GM18502 (cell line): ENCODE measurements around the gene MOV10L1.
"Not testable (repeated sequence)": the region's sequence is repeated elsewhere in the genome, so short reads cannot be mapped to it uniquely, and the experiment has no call there.

ENCODE experiments used
- ATAC-seq: cut with Tn5 transposase; IDR thresholded peaks from one replicate; pipeline ENCODE4 v1.9.1; 2021; ENCODE audit warnings: mild to moderate bottlenecking; ENCODE audit not compliant: unreplicated experiment, poor library complexity

MOV10L1 gene

GRCh38 chr22:50129121-50129736 is 39.4 kb downstream of the MOV10L1 start:
- ATAC-seq: no peak

GRCh38 chr22:50131894-50132293 is 42.1 kb downstream of the MOV10L1 start:
- ATAC-seq: no peak

GRCh38 chr22:50134481-50134880 is 44.7 kb downstream of the MOV10L1 start:
- no peak for ATAC-seq

- no peak for ATAC-seq
Observed at GRCh38 chr22:50136581-50137015, 46.8 kb downstream of the MOV10L1 start.

- ATAC-seq: not testable (repeated sequence)
Observed at GRCh38 chr22:50137277-50137676, 47.5 kb downstream of the MOV10L1 start.

GRCh38 chr22:50138041-50138440 is 48.2 kb downstream of the MOV10L1 start:
- no peak for ATAC-seq

- ATAC-seq: no peak
Observed at GRCh38 chr22:50138988-50139387, 49.2 kb downstream of the MOV10L1 start.

- no peak for ATAC-seq
Observed at GRCh38 chr22:50139843-50140415, 50.1 kb downstream of the MOV10L1 start.

GRCh38 chr22:50140615-50141014 is 50.8 kb downstream of the MOV10L1 start:
- no peak for ATAC-seq

GRCh38 chr22:50141462-50141861 is 51.7 kb downstream of the MOV10L1 start:
- no peak for ATAC-seq

- no peak for ATAC-seq
Observed at GRCh38 chr22:50141891-50142363, 52.1 kb downstream of the MOV10L1 start.

- ATAC-seq: no peak
Observed at GRCh38 chr22:50143096-50143495, 53.3 kb downstream of the MOV10L1 start.

GRCh38 chr22:50144005-50144614 is 54.3 kb downstream of the MOV10L1 start:
- ATAC-seq: no peak

- ATAC-seq: no peak
Observed at GRCh38 chr22:50145721-50146438, 56.1 kb downstream of the MOV10L1 start.

GRCh38 chr22:50146439-50147238 is 56.8 kb downstream of the MOV10L1 start:
- ATAC-seq: no peak

GRCh38 chr22:50147258-50148165 is 57.7 kb downstream of the MOV10L1 start:
- not testable (repeated sequence) for ATAC-seq

GRCh38 chr22:50148166-50148500 is 58.3 kb downstream of the MOV10L1 start:
- no peak for ATAC-seq

GRCh38 chr22:50148991-50149721 is 59.4 kb downstream of the MOV10L1 start:
- no peak for ATAC-seq
